Panc1 (cell line): ENCODE results near the gene TTC28.

Source experiments
- CTCF ChIP-seq: fragments of 450-650 bp; IDR thresholded peaks from 2 replicates; pipeline ENCODE4 v1.5.1; 2017; ENCODE audit warnings: mild to moderate bottlenecking
- SIN3A ChIP-seq: IDR thresholded peaks from 2 replicates; pipeline ENCODE4 v1.6.1; 2012; ENCODE audit warnings: low read depth, mild to moderate bottlenecking, low read length, moderate library complexity, borderline replicate concordance; ENCODE audit not compliant: insufficient read depth
- TCF7L2 ChIP-seq: IDR thresholded peaks from 2 replicates; pipeline ENCODE4 v1.6.1; 2011; ENCODE audit warnings: mild to moderate bottlenecking, low read depth, low read length, inconsistent platforms
- TF ChIP-seq, protein P1 (sequence below), 2 experiments: IDR thresholded peaks; 2 replicates each; pipeline ENCODE4 v1.6.1; 2011 to 2012; ENCODE audit warnings: low read depth in 2 of 2, control low read depth in 1 of 2, low read length in 1 of 2, mild to moderate bottlenecking in 1 of 2, moderate library complexity in 1 of 2; ENCODE audit not compliant: insufficient read depth in 1 of 2

- TF ChIP-seq CTCF (no peak), SIN3A (no peak), TCF7L2 (no peak)
- TF ChIP-seq, protein P1, sequence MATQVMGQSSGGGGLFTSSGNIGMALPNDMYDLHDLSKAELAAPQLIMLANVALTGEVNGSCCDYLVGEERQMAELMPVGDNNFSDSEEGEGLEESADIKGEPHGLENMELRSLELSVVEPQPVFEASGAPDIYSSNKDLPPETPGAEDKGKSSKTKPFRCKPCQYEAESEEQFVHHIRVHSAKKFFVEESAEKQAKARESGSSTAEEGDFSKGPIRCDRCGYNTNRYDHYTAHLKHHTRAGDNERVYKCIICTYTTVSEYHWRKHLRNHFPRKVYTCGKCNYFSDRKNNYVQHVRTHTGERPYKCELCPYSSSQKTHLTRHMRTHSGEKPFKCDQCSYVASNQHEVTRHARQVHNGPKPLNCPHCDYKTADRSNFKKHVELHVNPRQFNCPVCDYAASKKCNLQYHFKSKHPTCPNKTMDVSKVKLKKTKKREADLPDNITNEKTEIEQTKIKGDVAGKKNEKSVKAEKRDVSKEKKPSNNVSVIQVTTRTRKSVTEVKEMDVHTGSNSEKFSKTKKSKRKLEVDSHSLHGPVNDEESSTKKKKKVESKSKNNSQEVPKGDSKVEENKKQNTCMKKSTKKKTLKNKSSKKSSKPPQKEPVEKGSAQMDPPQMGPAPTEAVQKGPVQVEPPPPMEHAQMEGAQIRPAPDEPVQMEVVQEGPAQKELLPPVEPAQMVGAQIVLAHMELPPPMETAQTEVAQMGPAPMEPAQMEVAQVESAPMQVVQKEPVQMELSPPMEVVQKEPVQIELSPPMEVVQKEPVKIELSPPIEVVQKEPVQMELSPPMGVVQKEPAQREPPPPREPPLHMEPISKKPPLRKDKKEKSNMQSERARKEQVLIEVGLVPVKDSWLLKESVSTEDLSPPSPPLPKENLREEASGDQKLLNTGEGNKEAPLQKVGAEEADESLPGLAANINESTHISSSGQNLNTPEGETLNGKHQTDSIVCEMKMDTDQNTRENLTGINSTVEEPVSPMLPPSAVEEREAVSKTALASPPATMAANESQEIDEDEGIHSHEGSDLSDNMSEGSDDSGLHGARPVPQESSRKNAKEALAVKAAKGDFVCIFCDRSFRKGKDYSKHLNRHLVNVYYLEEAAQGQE (IDR thresholded peaks at IDR 0.05; ENCODE audit: insufficient read depth in 1 of 2, low read depth in 2 of 2, low read length in 1 of 2) = no peak
Observed at GRCh38 chr22:28021116-28021997, 658.3 kb downstream of the TTC28 start.
